Raji (cell line): ENCODE results near the gene ATP8A2.

Source experiments
- POLR2A ChIP-seq: IDR thresholded peaks from 2 replicates; pipeline ENCODE4 v1.6.1; 2011; ENCODE audit warnings: low read depth, low read length, control low read depth; ENCODE audit not compliant: insufficient read depth

ATP8A2 gene

DNA sequence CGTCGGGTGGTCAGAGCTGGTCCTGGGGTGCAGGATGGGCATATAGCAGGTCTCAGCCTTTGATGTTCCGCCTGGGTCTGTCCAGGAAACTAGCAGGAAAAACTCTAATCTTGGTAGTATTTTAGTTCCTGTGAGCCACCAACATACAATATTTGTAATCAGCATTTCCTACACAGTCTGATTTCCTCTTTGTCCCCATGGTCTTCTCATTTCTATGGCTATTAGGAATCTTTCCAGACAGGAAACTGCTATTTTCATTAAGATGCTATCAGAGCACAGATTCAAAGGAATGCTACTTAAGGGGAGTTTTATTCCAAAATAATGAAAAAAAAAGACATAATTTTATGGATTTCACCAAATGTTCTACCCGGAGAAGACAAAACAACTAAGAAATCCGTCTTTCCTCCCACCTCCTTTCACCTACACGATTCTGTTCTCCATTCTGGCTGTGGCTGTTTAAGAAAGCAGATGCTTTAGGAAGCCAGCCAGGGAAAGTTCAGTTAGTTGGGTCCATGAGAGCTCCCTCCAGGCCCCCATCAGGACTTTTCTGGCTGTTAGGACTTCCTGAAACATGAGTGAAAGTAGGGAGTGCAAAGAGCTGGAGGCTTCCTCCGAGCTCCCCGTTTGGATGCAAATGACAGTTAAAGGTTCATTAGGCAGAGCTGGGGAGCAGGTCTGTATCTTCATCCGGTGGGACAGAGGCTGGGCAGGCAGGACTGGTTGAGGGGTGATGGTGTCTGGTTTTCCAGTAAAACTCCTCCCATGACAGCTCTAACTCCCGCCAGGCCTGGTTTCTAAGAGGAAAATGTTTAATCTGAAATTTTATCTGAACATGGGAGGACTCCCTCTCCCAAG is 643.7 kb downstream of the ATP8A2 start:
- no peak for TF ChIP-seq POLR2A

DNA sequence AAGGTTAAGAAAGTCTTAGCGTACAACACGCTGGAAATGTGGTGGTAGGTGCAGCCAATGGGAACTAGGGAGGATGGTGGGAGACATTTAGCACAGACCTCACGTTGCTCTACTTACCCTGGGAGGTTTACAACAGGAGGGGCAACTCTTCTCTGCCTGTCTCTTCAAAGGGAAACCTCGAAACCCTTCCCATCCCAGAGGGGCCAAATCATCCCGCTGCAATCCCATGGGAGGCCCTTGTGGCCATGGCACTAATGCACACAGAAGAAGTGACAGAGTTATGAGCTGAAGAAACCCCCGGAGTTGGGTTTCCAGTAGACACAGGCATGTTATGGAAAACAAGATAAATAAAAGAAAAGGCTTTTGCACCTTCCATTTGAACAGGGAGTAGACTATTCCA is 644.4 kb downstream of the ATP8A2 start:
- no peak for TF ChIP-seq POLR2A

DNA sequence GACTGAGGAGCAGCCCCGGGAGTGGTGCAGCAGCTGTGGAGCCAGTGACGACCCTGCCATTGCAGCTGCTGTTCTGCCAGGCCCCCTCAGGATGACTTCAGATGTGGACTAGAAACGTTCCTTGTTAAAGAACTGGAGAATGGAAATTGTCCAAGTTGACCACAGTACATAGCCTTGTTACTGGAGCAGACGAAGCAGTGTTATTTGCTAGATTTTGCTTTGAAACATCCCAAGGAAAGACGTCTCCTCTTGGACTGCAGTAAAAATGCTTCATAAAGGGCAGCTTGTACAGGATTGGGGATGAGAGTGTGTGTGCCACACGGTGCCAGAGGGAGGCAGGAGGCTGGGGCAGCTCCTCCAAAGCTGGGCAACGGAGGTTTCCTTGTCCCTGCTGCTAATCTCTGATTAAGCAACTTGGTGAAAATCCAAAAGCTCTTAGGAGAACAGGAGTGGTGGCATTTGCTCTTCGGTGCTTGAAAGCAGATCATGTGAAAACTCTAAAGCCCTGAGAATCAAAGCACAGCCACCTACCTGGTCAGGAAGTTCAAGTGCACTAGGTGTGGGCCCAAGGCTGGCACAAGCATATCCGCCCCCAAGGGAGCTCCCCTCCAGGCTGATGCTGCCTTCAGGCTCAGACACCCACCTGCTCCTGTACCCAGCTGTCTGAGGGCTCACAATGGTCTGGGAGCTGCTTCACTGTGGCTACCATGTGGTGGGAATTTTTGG is 645.6 kb downstream of the ATP8A2 start:
- TF ChIP-seq POLR2A: no peak

DNA sequence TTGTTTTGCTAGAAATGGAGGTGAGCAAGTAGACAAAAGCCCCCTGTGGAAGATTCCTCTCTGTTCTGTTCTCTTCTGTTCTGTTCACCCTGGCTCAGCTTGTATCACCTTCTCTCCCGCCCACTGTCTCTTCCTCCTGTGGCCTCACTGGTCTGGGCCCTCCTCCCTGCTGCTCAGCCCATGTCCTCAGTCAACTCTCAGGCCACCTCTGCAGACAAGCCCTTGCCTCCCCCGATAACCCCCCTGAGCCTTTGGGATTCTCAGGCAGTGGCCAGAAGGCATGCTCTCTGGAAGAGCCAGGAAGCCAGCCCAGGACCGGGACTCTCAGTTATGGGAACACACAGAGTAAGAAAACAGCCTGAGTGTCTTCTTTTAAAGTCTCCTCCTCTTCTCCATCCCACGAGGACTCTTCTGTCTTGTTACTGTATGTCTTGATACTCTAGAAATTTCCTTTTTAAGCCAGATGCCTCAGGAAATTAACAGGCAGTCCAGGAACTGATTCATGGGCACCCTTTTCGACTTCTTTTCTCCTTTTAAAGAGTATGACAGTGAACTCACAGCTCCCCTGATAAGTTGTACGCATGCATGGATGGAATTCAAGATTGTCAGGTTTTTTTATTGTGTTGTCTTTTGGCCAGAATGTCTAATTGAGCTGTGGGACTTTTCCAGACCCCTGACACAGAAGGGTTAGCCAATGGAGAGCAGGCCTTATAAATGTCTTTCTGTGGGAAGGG is 646.3 kb downstream of the ATP8A2 start:
- TF ChIP-seq POLR2A: no peak

DNA sequence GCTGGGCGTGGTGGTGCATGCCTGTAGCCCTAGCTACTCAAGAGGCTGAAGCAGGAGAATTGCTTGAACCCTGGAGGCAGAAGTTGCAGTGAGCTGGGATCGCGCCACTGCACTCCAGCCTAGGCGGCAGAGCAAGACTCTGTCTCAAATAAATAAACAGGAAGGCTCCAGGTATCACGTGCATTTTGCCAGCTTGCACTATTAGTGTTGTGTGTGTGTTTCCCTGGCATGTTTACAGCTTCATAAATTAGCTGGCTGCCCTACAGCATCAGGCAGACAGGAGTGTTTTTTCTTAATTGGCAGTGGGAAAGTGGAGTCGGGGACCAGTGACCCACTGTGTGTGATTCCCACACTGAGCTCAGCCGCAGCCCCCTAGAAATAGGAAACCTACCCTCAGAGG is 647.5 kb downstream of the ATP8A2 start:
- no peak for TF ChIP-seq POLR2A

DNA sequence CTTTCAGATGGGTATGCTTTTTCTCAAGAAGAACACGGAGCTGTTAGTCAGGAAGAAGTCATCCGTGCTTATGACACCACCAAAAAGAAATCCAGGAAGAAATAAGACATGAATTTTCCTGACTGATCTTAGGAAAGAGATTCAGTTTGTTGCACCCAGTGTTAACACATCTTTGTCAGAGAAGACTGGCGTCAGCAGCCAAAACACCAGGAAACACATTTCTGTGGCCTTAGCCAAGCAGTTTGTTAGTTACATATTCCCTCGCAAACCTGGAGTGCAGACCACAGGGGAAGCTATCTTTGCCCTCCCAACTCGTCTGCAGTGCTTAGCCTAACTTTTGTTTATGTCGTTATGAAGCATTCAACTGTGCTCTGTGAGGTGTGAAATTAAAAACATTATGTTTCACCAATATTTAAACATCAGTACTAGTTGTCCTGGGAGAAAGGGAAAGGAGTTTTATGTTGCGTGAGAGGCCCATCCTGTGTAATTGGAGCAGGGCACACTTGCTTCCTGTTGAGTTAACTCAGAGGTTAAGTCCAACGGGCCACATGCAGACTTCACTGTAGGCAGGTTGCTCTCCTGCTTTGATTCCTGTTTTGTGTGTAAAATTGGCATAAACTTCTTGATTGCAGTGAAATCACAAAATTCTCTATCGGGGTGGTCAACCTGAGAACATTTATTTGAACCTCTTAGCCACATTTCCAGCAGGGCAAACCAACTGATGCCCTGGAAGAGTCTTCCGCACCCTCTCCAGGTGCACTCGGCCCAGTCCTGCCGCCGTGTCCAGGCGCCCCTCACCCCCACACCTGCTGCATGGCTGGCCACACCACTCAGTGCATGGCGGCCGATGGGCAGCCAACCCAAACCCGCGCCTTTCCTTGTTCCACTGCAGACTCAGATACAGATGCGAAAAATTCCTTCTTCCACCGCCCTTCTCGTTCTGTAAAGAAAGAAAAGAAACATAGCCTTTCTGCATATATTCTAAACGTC is 648.4 kb downstream of the ATP8A2 start:
- no peak for TF ChIP-seq POLR2A

DNA sequence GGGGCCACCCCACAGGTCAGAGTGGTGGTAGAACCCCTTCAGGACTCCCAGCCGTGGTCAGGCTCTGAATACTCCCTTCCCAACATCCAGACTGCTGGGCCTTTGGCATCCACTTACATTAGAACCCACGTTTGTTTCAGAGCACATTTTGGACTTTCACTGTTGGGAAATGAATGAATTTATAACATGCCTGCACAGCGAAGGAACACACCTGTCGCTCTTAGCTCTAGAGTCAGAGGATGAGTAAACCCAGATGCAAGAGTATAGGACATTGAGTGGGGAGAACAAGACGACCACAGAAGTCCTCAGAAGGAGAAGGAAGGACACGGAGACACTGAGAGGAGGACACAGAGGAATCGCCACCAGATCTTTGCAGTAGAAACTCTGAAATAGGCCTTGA is 649.1 kb downstream of the ATP8A2 start:
- TF ChIP-seq POLR2A: no peak

DNA sequence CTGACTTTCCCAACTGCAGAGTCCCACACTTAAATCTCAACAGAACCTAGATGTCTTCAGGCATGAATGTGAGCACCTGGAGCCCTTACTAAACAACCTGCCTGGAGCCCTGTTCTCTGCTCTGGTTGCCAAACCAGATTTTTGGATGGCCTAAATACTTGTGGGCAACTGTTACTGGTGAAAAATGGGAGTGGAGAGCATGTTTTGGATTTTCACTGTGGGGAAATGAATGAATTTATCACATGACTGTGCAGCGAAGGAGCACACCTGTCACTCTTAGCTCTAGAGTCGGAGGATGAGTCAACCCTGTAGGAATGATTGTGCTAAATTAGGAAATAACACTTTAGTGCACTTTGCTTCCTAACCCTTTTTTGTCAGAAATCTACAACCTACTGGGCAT is 649.7 kb downstream of the ATP8A2 start:
- TF ChIP-seq POLR2A: no peak

DNA sequence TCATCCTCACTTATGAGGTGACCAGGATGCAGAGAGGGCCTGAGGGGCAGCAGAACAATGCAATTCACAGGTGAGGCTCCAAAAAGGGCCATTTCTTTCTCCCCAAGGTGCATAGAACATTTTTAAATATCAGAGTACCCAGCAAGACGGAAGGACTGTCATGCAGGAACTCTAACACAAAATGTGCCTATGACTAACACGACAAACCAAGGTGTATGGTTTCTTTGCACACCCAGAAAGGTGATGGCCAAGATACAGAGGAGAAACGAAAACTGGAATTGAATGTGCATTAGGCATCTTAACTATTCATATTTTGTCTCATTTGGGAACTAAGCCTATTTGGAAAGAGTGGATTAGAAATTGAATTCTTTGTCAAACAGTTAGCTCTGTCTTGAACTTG is 650.2 kb downstream of the ATP8A2 start:
- no peak for TF ChIP-seq POLR2A

DNA sequence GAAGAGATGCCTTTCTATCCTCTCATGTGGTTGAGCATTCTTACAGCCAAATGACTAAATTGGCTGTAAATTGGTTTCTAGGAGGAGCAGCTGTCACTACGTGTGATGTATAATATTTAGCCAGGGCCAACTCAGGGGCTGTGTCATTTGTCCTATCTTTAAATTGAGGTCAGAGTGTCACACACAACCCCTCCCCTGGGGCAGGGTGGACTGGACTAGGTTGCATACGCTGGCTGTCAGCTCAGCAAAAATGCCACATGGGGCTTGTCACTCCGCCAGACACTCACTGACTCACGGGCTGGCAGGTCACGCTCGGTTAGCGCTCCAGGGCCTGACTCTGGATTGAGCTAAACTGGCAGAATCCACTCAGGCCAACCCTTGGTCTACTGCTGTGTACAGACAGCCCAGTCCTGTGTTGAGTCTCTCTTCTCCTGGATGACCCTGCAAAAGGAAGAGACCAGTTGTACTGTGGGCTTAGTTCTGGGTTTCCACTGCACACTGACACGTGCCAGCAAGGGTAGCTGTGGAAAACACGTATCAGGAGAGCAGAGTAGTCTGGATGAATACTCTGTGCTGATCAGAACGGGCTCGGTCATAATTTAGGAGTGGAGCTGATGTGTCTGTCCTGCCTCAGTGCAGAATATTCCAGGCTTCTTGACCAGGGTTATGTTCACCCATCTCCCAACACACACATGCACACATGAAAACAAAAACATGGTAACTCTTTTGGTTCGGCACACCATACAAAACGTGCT is 650.9 kb downstream of the ATP8A2 start:
- no peak for TF ChIP-seq POLR2A

DNA sequence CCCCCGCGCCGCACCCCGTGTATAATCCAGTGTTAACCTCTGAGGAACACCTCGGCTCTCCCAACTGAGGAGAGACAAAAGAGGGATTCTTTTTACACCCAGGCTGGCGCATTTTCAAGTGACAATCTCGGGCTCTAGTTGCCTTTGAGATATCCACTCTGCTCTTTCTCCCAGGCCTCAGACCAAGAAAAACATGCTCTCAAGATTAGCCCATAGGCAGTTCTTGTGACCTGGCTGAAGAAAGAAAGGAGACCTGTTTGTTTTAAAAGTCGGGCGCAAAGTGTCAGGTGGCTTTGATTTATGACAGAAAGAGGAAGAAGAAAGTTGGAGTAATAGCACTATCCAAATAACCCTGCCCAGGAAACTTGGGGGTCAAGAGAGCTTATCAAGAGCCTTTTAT is 652.8 kb downstream of the ATP8A2 start:
- TF ChIP-seq POLR2A: no peak

DNA sequence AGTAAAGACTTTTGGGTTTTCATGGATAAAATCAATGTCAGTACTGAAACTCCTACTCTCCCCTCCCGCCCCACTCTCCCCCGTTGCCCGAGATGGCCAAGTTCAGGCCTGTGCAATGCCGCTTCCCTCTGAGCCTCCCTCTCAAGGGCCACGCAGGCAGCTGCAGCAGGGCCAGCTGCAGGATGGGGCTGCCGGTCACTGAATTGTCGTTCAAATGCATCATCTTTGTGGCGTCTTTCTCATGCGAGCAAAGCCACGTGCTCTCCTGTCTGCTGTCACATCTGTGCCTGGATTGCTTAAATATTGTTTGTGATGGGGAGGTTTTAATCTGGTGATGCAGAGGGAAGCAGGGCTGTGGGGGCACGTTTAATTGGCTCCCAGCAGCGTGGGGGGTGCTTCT is 653.4 kb downstream of the ATP8A2 start:
- TF ChIP-seq POLR2A: no peak

DNA sequence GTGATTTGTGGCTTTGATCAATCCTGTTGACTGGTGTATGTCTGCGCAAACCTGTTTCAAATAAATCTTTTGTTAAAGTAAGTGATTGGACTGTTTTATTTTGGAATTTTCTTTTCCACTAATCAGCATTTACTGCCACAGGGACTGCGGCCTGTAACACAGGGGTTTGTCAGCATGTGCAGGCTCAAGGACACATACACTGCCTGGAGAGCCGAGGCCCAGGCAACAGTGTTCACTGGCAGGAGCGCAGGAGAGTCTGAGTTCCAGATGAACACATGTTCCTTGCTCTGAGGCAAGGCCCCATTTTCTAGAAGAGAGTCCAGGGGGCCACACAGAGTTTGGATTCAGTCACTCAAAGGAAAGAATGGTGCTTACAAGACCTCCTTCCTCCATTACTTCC is 654.0 kb downstream of the ATP8A2 start:
- TF ChIP-seq POLR2A: no peak

DNA sequence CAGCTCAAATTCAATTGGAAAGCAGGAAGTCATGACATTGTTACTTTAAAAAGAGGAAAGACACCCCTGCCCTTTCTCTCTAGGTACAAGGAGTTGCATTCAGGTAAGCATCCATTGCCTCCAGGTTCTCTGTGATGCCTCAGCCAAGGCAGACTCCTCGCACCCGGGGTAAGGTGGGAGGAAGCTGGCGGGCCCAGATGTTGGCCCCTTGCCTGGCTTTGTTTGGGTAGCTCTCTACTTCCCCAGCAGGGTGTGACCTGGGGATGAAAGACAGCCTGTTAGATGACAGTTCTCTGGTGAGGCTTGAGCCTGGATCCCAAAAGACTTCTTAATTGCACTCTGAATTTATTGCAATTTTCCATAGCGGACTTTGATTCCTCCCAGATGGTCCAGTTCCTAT is 654.4 kb downstream of the ATP8A2 start:
- no peak for TF ChIP-seq POLR2A

DNA sequence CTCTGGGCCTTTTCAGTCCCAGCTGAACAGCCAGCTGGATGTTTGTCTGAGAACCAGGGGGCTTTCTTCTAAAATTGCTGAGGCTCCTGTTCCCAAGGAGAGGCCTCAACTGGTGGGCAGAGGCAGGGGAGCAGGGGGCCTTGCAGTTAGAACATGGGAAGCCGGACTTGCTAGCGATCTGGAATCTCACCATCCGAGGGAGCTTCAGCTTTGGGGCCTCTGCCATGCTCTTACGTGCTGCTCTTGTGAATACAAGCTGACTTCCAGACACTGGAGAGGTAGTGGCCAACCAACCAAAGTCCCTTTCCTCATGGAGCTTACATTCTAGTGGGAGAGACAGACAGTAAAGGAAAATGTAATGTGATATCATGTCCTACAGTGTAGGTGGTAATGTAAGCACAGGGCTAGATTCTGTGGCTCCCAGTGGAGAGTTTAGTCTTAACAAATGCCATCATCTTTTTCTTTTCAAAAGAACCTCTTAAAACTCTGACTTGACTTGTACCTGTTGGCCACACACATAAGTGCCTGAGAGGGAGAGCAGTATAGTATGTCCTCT is 657.9 kb downstream of the ATP8A2 start:
- TF ChIP-seq POLR2A: no peak
